WI38 (cell line): ENCODE data around the gene PRPS1L1.

Source experiments
- H3K4me3 ChIP-seq: 2 replicates; pipeline ENCODE4 v1.5.1; 2011; ENCODE audit warnings: low read depth, mild to moderate bottlenecking, control low read depth, low read length
- TF ChIP-seq, protein P1 (sequence below): IDR thresholded peaks from 2 replicates; pipeline ENCODE4 v1.5.1; 2012; ENCODE audit warnings: low read depth, mild to moderate bottlenecking, control low read depth, low read length

The PRPS1L1 gene

DNA sequence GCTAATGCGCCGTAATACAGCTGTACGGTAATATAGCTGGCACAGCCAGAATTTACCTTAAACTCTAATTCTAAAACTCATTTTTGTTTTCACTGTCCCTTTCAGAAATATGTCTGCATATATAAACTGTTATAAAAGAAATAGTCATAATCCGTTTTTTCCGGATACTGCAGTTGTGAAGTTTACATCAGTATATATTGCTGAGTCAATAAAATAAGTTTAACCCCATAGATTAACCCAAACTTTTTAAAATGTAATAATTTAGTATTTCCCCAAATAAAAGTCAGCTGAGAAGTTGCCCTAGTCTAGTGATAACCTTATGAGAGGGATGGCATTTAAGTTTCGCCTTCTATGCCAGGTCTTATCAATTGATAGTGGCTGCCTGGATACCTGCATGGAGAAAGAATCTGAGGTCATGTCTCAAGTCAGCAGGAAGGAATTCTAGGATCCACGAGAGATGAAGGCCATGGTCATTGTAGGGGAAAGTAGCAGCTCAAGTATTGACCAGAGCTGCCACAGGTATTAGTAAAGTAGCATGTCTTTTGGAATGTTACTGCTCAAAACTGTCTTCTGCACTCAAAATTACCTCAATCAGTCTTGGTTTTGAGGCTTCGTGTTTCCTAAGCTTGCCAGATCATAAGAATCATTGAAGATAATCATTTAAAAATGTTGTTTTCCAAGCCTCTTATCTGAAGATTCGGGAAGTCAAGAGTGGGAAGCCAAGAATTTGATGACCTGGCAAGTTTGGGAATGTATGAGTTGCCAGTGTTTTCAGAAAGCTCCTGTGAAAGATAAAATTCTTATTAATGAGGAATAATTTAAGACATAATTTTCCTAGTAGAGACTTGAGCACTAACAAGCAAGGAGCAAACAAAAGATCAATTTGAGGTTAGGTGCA, 10.8 kb downstream of the PRPS1L1 start:
- TF ChIP-seq, protein P1, sequence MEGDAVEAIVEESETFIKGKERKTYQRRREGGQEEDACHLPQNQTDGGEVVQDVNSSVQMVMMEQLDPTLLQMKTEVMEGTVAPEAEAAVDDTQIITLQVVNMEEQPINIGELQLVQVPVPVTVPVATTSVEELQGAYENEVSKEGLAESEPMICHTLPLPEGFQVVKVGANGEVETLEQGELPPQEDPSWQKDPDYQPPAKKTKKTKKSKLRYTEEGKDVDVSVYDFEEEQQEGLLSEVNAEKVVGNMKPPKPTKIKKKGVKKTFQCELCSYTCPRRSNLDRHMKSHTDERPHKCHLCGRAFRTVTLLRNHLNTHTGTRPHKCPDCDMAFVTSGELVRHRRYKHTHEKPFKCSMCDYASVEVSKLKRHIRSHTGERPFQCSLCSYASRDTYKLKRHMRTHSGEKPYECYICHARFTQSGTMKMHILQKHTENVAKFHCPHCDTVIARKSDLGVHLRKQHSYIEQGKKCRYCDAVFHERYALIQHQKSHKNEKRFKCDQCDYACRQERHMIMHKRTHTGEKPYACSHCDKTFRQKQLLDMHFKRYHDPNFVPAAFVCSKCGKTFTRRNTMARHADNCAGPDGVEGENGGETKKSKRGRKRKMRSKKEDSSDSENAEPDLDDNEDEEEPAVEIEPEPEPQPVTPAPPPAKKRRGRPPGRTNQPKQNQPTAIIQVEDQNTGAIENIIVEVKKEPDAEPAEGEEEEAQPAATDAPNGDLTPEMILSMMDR: no peak
- H3K4me3 ChIP-seq: no peak overlapping the region

DNA sequence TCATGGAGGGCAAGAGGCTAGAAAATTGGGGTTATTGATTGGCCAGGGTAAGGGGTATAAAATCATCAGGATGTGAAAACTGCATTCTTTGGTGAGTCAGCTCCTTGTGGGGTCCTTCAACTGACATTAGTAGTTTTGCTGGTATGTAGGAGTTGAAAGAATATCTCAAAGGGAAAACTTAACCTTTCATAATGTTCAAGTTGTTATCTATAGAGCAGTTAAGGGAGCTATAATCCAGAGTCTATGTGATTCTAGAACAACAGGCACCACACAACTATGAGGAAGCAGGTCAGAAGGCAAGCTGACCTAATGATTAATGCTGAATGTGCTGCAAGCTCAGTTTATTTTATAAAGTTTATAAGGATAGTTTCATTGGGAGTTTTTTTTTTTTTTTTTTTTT, 13.7 kb downstream of the PRPS1L1 start:
- TF ChIP-seq, protein P1: no peak

DNA sequence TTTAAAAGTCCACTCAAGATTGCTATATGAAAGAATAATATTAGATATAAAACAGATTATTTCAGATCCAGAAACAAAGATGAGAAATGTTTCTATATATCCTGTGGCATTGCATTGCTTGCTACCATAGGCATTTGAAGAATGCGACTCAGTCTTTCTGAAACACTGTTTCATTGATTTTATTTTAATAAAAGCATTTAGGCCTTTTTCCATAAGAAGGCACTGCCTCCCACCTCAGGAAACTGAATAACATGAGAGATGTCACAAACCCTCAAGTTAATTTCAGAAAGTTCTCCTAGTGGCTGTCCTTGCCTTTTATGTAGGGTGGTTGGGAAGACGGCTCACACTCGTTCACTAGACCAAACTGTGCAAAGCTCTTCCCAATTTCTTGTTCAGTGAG, 23.3 kb downstream of the PRPS1L1 start:
- TF ChIP-seq, protein P1: no peak
- no peak overlapping the region for H3K4me3 ChIP-seq

More for the DNA sequence above, 13.7 kb downstream of the PRPS1L1 start:
- H3K4me3 ChIP-seq: no peak overlapping the region

DNA sequence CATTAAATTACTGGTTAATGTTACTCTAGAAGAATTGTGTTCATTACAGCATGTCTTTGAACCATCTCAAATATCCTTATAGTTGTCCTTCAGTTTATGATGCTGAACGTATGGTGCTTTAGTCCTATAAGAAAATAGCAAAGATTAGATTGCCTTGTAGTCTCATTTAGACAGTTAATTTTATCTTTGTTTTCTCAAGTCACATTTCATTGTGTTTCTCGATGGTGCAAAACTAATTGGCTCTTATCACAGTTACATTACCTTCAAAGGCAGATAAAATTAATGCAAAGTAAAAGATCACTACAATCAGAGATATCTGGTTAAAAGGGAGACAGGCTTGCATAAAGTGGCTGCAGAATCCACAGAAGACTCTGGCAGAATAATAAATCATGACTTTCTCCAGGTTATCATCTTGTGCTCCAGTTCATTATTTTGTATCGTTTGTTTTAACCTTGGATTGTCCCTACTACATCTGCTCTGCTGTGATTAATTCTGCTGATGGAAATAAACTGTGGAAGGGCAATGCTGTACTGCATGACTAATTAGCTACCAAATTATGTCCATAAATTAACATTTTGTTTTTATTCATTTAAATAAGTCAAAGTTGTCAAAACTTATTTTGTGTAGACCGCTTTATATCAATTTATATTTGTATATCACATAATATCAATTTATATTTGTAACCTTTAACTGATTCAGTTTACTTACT, 24.2 kb downstream of the PRPS1L1 start:
- TF ChIP-seq, protein P1: no peak
- no peak overlapping the region for H3K4me3 ChIP-seq

DNA sequence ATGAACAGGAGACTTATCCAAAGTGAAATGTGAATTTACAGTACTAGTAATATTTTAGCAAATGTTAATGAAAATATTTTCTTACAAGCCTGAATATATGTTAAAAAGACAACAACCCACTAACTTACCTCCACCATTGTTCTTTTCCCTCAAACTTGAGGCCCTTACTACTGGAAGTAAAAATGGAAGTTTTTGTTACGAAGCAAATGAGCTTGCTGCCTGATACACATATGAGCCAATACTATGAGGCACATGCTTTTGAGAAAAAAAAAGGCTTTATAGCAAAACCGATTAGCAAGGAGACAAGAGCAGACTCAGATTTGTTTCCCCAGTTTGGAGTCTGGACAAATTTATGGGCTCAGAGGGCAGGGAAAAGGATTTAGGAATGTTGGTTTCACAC, 29.0 kb downstream of the PRPS1L1 start:
- no peak overlapping the region for H3K4me3 ChIP-seq
- TF ChIP-seq, protein P1: no peak

DNA sequence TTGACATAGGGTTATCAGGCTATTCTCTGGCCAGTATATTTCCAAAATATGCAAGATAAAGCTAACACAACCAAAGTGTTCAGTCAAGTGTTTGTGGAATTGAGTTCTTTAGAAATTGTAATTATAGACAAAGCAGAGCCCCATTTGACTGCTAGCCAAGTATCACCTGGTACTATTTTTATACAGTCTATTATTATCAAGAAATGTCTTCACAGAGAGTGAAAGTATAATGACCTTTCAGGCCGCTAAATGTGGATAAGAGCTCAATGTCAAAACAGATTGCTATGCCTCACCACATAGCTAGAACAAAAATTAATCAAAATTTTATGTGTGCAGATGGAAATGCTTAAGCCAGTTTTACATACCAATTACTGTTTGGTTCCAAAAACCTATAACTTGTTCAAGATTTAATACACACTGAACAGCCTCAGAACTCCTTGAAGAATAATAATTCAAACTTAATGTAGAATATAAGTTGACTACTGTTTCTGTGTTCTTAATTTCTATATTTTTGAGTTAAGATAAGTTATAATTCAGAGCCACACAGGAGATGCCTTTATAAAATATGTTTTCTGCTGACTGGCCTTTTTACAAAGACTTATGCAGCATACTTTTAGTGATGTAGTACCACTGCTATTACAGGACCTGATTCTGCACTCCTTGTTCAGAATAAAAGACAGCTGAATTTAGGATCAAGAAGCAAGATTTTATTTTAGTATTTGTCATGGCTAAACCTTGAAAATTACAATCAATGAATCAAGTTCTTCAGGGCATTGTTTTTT, 31.0 kb downstream of the PRPS1L1 start:
- no peak overlapping the region for H3K4me3 ChIP-seq
- TF ChIP-seq, protein P1: no peak
